ENCODE data around the gene WASHC4.

The WASHC4 gene

DNA sequence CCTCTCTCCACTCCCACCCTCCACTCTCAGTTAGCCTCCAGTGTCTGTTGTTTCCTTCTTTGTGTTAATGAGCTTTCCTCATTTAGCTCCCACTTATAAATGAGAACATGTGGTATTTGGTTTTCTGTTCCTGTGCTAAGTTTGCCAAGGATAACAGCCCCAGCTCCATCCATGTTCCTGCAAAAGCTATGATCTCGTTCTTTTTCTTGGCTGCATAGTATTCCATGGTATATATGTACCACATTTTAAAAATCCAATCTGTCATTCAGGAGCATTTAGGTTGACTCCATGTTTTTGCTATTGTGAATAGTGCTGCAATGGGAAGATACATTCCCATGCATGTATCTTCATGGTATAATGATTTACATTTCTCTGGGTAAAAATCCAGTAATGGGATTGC lies 2.8 kb upstream of the WASHC4 start:
- Mint-ChIP-seq H3K36me3 (ENCODE audit: low read depth) (peaks cover 23% of the 10 kb centered on the region), H3K4me3 (no peak overlapping the region), H3K9me3 (no peaks in the 10 kb centered on the region), H3K27ac (no peak overlapping the region), H3K27me3 (peaks cover 8% of the 10 kb centered on the region), H3K4me1 (ENCODE audit: low read depth) (peaks cover 8% of the 10 kb centered on the region)
- intact Hi-C loops (cut with micrococcal nuclease): loop anchor here (5.0 kb wide), 1 partner anchor 967 kb away; the partner anchor contains the start of gene NFYB

DNA sequence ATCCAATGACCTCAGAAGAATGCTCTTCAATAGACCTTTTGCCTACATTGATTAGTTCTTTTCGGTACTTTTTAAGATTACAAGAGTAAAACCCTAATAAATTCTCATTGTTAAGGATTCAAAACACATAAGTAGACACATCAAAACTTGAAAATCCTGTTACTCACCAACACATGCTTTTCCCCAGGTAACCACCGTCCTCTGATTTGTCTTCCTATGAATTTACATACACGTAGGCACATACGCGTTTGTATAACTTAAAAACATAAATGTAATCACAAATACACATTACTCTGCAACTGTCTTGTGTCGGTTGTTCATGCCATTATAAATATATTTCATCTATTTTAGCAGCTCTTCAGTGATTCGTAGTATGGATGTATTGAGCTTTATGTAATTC lies 910 bp upstream of the WASHC4 start:
- H3K4me3 Mint-ChIP-seq: peak overlapping the region; percentile 93
- no peaks in the 10 kb centered on the region for H3K9me3 Mint-ChIP-seq
- peak overlapping the region; percentile 98 for H3K27ac Mint-ChIP-seq
- H3K36me3 Mint-ChIP-seq (ENCODE audit: low read depth): peaks cover 27% of the 10 kb centered on the region
- H3K4me1 Mint-ChIP-seq (ENCODE audit: low read depth): peaks cover 6% of the 10 kb centered on the region
- H3K27me3 Mint-ChIP-seq: peaks cover 7% of the 10 kb centered on the region
- intact Hi-C loops (cut with micrococcal nuclease): loop anchor here (1.0 to 5.0 kb wide), 2 partner anchors 22 to 969 kb away; partner anchors contain the start of genes ALDH1L2 and NFYB

DNA sequence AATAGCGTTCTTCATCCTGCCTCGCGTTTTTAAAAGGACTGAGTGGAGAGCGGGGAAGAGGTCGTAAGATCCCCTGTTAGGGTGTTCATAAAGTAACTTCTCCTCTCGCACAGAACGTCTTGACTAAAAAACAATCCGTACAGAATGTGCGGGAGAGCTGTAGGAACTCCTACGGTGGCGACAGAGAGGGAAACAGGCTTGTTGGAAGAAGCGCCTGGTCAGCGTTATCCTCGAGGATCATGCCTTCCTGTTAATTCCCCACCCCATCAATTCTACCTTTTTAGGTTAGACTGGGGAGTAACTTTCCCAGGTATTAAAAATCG lies 399 bp upstream of the WASHC4 start:
- H3K9me3 Mint-ChIP-seq: no peaks in the 10 kb centered on the region
- peak overlapping the region; percentile 93 for H3K4me3 Mint-ChIP-seq

DNA sequence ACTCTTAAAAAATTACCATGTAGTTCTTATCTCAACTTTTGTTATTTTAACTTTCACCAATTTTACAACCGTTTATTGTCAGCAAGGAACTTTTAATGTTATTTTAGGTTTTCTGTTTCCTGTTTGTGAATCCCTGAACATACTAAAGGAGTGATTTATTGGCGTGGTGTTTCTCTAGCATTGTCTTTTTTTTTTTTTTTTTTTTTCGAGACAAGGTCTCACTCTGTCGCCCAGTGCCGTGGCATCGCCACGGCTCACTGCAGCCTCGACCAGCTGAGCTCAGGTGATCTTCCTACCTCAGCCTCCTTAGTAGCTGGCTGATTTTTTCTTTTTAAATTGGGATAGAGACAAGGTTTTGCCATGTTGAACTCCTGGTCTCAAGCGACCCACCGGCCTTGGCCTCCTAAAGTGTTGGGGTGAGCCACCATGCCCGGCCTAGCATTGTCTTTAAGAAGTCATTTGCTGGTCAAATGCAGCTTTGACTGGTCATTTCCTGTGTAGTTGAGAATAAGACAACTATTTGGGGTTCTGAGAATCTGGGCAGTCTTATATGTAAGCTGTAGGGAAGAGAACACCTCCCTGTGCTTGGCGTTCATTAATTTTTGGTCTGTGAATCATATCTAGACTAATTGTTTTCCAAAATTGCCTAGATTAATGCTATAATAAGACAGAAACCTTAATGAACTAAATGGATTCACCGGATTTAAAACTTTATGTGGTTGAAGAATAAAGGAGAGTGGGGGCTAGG lies 2.1 kb downstream of the WASHC4 start:
- H3K27ac Mint-ChIP-seq: peak overlapping the region; percentile 98
- H3K9me3 Mint-ChIP-seq: no peaks in the 10 kb centered on the region
- peak overlapping the region; percentile 93 for H3K4me3 Mint-ChIP-seq
- no peaks in the 10 kb centered on the region for H3K27me3 Mint-ChIP-seq
- peaks cover 26% of the 10 kb centered on the region for H3K4me1 Mint-ChIP-seq (ENCODE audit: low read depth)
- peaks cover 51% of the 10 kb centered on the region for H3K36me3 Mint-ChIP-seq (ENCODE audit: low read depth)
- intact Hi-C loops (cut with micrococcal nuclease): loop anchor here (5.0 kb wide), 1 partner anchor 972 kb away; the partner anchor contains the start of gene NFYB

More for the DNA sequence above, 399 bp upstream of the WASHC4 start:
- H3K27me3 Mint-ChIP-seq: peaks cover 6% of the 10 kb centered on the region
- H3K4me1 Mint-ChIP-seq (ENCODE audit: low read depth): peaks cover 11% of the 10 kb centered on the region
- intact Hi-C loops (cut with micrococcal nuclease): loop anchor here (1.0 to 5.0 kb wide), 2 partner anchors 23 to 970 kb away; partner anchors contain the start of genes ALDH1L2 and NFYB
- peak overlapping the region; percentile 98 for H3K27ac Mint-ChIP-seq
- H3K36me3 Mint-ChIP-seq (ENCODE audit: low read depth): peaks cover 32% of the 10 kb centered on the region

GRCh38 chr12:105110851-105111250 lies 3.3 kb downstream of the WASHC4 start:
- Mint-ChIP-seq H3K27ac (no peak overlapping the region), H3K36me3 (ENCODE audit: low read depth) (peaks cover 63% of the 10 kb centered on the region), H3K9me3 (no peaks in the 10 kb centered on the region), H3K27me3 (no peaks in the 10 kb centered on the region), H3K4me1 (ENCODE audit: low read depth) (peaks cover 26% of the 10 kb centered on the region), H3K4me3 (no peak overlapping the region)
- intact Hi-C loops (cut with micrococcal nuclease): no loop called here

- H3K4me3 Mint-ChIP-seq: no peak overlapping the region
- H3K9me3 Mint-ChIP-seq: no peaks in the 10 kb centered on the region
- no peak overlapping the region for H3K27ac Mint-ChIP-seq
- H3K4me1 Mint-ChIP-seq (ENCODE audit: low read depth): peaks cover 26% of the 10 kb centered on the region
- no peaks in the 10 kb centered on the region for H3K27me3 Mint-ChIP-seq
- H3K36me3 Mint-ChIP-seq (ENCODE audit: low read depth): peaks cover 73% of the 10 kb centered on the region
- intact Hi-C loops (cut with micrococcal nuclease): loop anchor here (2.0 kb wide), 1 partner anchor 14 kb away; no protein-coding TSS in a partner anchor
These were observed 5.6 kb downstream of the WASHC4 start for GRCh38 chr12:105113094-105113493.

- Mint-ChIP-seq H3K27me3 (no peaks in the 10 kb centered on the region), H3K4me3 (no peak overlapping the region), H3K36me3 (ENCODE audit: low read depth) (peaks cover 92% of the 10 kb centered on the region), H3K4me1 (ENCODE audit: low read depth) (peaks cover 16% of the 10 kb centered on the region), H3K9me3 (no peaks in the 10 kb centered on the region), H3K27ac (no peak overlapping the region)
- intact Hi-C loops (cut with micrococcal nuclease): loop anchor here (5.0 kb wide), 2 partner anchors 45 to 785 kb away; no protein-coding TSS in a partner anchor
These were observed 9.4 kb downstream of the WASHC4 start for GRCh38 chr12:105116969-105117368.

DNA sequence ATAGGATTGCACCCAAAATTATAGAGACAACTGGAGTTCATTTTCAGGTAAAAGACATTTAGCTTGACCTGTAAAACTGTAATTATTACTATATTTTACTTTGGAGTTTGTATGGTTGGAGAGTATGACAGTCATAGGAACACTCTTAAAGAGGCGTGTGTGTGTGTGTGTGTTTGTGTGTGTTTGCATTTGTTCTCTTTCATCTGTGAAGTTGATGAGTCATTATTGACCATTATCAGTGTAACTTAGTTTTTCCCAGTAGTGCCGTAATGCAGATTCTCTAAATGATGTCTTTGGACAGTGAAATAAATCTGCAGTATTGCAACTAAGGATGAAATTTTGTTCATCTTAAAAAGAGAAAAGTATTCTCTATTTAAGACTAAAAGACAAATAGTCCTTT lies 13.0 kb downstream of the WASHC4 start:
- Mint-ChIP-seq H3K4me3 (no peak overlapping the region), H3K9me3 (no peaks in the 10 kb centered on the region), H3K36me3 (ENCODE audit: low read depth) (peaks cover 88% of the 10 kb centered on the region), H3K27ac (no peak overlapping the region), H3K27me3 (no peaks in the 10 kb centered on the region), H3K4me1 (ENCODE audit: low read depth) (no peaks in the 10 kb centered on the region)
- intact Hi-C loops (cut with micrococcal nuclease): no loop called here

GRCh38 chr12:105138248-105138647 lies 30.7 kb downstream of the WASHC4 start:
- no peak overlapping the region for H3K27ac Mint-ChIP-seq
- H3K4me3 Mint-ChIP-seq: no peak overlapping the region
- peaks cover 96% of the 10 kb centered on the region for H3K36me3 Mint-ChIP-seq (ENCODE audit: low read depth)
- H3K27me3 Mint-ChIP-seq: no peaks in the 10 kb centered on the region
- H3K4me1 Mint-ChIP-seq (ENCODE audit: low read depth): no peaks in the 10 kb centered on the region
- H3K9me3 Mint-ChIP-seq: no peaks in the 10 kb centered on the region
- intact Hi-C loops (cut with micrococcal nuclease): loop anchor here (10.0 kb wide), 1 partner anchor 1043 kb away; no protein-coding TSS in a partner anchor

GRCh38 chr12:105141320-105141922 lies 33.9 kb downstream of the WASHC4 start:
- H3K36me3 Mint-ChIP-seq (ENCODE audit: low read depth): peaks cover 86% of the 10 kb centered on the region
- no peaks in the 10 kb centered on the region for H3K27me3 Mint-ChIP-seq
- intact Hi-C loops (cut with micrococcal nuclease): no loop called here
- no peaks in the 10 kb centered on the region for H3K9me3 Mint-ChIP-seq
- H3K27ac Mint-ChIP-seq: no peak overlapping the region
- no peak overlapping the region for H3K4me3 Mint-ChIP-seq
- no peaks in the 10 kb centered on the region for H3K4me1 Mint-ChIP-seq (ENCODE audit: low read depth)

- peaks cover 86% of the 10 kb centered on the region for H3K36me3 Mint-ChIP-seq (ENCODE audit: low read depth)
- no peak overlapping the region for H3K4me3 Mint-ChIP-seq
- H3K27ac Mint-ChIP-seq: no peak overlapping the region
- no peaks in the 10 kb centered on the region for H3K9me3 Mint-ChIP-seq
- intact Hi-C loops (cut with micrococcal nuclease): no loop called here
- H3K27me3 Mint-ChIP-seq: no peaks in the 10 kb centered on the region
- no peaks in the 10 kb centered on the region for H3K4me1 Mint-ChIP-seq (ENCODE audit: low read depth)
These were observed 34.7 kb downstream of the WASHC4 start for GRCh38 chr12:105142259-105142658.

DNA sequence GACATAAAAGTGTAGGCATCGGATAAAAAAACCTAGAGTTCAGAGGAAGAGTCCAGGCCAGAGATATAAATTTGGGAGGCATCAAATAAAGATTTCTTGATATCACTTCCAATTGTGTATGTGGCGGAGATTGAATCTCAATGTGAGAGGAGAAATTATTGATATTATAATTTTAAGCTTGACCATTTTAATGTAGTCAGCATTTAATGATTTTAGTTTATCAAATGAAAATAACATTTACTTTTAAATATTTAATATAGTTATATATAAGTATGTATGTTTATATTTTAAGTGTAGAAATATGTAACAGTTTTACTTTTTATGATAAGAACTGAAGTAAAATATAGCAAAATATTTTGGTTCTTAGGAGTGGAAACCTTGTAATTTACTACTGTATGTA lies 48.7 kb downstream of the WASHC4 start:
- intact Hi-C loops (cut with micrococcal nuclease): no loop called here
- no peaks in the 10 kb centered on the region for H3K27me3 Mint-ChIP-seq
- peaks cover 78% of the 10 kb centered on the region for H3K36me3 Mint-ChIP-seq (ENCODE audit: low read depth)
- H3K4me1 Mint-ChIP-seq (ENCODE audit: low read depth): no peaks in the 10 kb centered on the region
- no peak overlapping the region for H3K27ac Mint-ChIP-seq
- H3K4me3 Mint-ChIP-seq: no peak overlapping the region
- no peaks in the 10 kb centered on the region for H3K9me3 Mint-ChIP-seq

- H3K4me3 Mint-ChIP-seq: no peak overlapping the region
- intact Hi-C loops (cut with micrococcal nuclease): no loop called here
- H3K36me3 Mint-ChIP-seq (ENCODE audit: low read depth): peaks cover 74% of the 10 kb centered on the region
- no peak overlapping the region for H3K27ac Mint-ChIP-seq
- H3K9me3 Mint-ChIP-seq: no peaks in the 10 kb centered on the region
- H3K4me1 Mint-ChIP-seq (ENCODE audit: low read depth): no peaks in the 10 kb centered on the region
- no peaks in the 10 kb centered on the region for H3K27me3 Mint-ChIP-seq
These were observed 50.1 kb downstream of the WASHC4 start for GRCh38 chr12:105157606-105158005.

DNA sequence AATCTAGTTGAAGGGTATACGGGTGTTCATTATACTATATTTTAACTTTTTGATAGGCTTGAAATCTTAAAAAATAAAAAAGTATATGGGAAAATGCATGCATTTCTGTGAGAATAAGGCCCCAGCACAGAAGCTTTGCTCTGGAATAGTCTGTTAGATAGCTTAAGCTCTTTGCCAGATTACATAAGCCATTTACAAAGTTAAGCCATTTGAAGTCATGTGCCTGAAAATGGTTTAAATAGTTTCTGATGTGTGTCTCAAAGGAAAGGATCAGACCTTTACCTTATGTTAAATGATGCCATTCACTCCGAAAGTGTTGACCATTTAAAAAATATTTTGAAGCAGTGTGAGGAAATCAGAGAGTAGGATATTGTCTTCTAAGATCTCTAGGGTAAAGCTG lies 51.3 kb downstream of the WASHC4 start:
- Mint-ChIP-seq H3K9me3 (no peaks in the 10 kb centered on the region), H3K4me1 (ENCODE audit: low read depth) (no peaks in the 10 kb centered on the region), H3K27me3 (no peaks in the 10 kb centered on the region), H3K4me3 (no peak overlapping the region), H3K27ac (no peak overlapping the region), H3K36me3 (ENCODE audit: low read depth) (peaks cover 83% of the 10 kb centered on the region)
- intact Hi-C loops (cut with micrococcal nuclease): no loop called here

Data from dendritic cell treated with granulocyte-macrophage colony-stimulating factor and Interleukin-4, amounts not matched to agents 40 ng/mL and 50 ng/mL, for 4 days (primary cell).